Mesendoderm (in vitro differentiated cells): ENCODE results near the gene SHOC1.
"Not testable (repeated sequence)": the region's sequence is repeated elsewhere in the genome, so short reads cannot be mapped to it uniquely, and the experiment has no call there.

ENCODE experiments used
- DNase-seq: peaks from one replicate; pipeline ENCODE4 v3.0.0; 2013
- H2AK5ac ChIP-seq: 2 replicates; pipeline ENCODE4 v1.6.1; 2013; ENCODE audit warnings: low read length, inconsistent platforms
- H2BK120ac ChIP-seq: 2 replicates; pipeline ENCODE4 v1.6.1; 2013; ENCODE audit warnings: low read depth, mild to moderate bottlenecking, low read length, moderate library complexity, mixed read lengths
- H2BK15ac ChIP-seq: replicated peaks from 2 replicates; pipeline ENCODE4 v1.6.1; 2013; ENCODE audit warnings: low read depth, mild to moderate bottlenecking, moderate library complexity
- H2BK5ac ChIP-seq: 2 replicates; pipeline ENCODE4 v1.6.1; 2013; ENCODE audit warnings: low read length, inconsistent platforms
- H3K18ac ChIP-seq: 2 replicates; pipeline ENCODE4 v1.6.1; 2013; ENCODE audit warnings: mild to moderate bottlenecking, low read length, mixed read lengths
- H3K23ac ChIP-seq: one replicate; pipeline ENCODE4 v1.6.1; 2013; ENCODE audit warnings: low read length
- H3K27ac ChIP-seq: 2 replicates; pipeline ENCODE4 v1.5.1; 2013; ENCODE audit warnings: low read depth, mild to moderate bottlenecking, inconsistent platforms, low read length, moderate library complexity
- H3K27me3 ChIP-seq: 2 replicates; pipeline ENCODE4 v1.6.1; 2013; ENCODE audit warnings: low read length, control low read depth, mild to moderate bottlenecking, inconsistent platforms; ENCODE audit not compliant: insufficient read depth, poor library complexity
- H3K36me3 ChIP-seq: 2 replicates; pipeline ENCODE4 v1.6.1; 2013; ENCODE audit warnings: low read length, inconsistent platforms; ENCODE audit not compliant: control insufficient read depth, insufficient read depth
- H3K4ac ChIP-seq: one replicate; pipeline ENCODE4 v1.6.1; 2013; ENCODE audit warnings: low read depth, mild to moderate bottlenecking, low read length, moderate library complexity
- H3K4me1 ChIP-seq: 2 replicates; pipeline ENCODE4 v1.6.1; 2013; ENCODE audit warnings: low read depth, low read length, inconsistent platforms; ENCODE audit not compliant: control insufficient read depth
- H3K4me2 ChIP-seq: 2 replicates; pipeline ENCODE4 v1.6.1; 2013; ENCODE audit warnings: low read length
- H3K4me3 ChIP-seq: 2 replicates; pipeline ENCODE4 v1.5.1; 2013; ENCODE audit warnings: mild to moderate bottlenecking, low read length
- H3K56ac ChIP-seq: one replicate; pipeline ENCODE4 v1.6.1; 2013; ENCODE audit warnings: low read length
- H3K79me1 ChIP-seq: 2 replicates; pipeline ENCODE4 v1.6.1; 2013; ENCODE audit warnings: low read length, inconsistent platforms
- H3K79me2 ChIP-seq: 2 replicates; pipeline ENCODE4 v1.6.1; 2013; ENCODE audit warnings: mild to moderate bottlenecking, low read length; ENCODE audit not compliant: control insufficient read depth, insufficient read depth
- H3K9ac ChIP-seq: 2 replicates; pipeline ENCODE4 v1.6.1; 2013; ENCODE audit warnings: low read length, inconsistent platforms
- H4K5ac ChIP-seq: one replicate; pipeline ENCODE4 v1.6.1; 2013; ENCODE audit warnings: low read length
- H4K8ac ChIP-seq: one replicate; pipeline ENCODE4 v1.6.1; 2013; ENCODE audit warnings: low read depth, mild to moderate bottlenecking, control low read depth, low read length, moderate library complexity
- WGBS: extraction: QIAGEN DNeasy Blood & Tissue Kit; methylation state at CpG from one replicate; pipeline ENCODE4 v1.1.7; 2013; ENCODE audit warnings: low lambda C conversion rate, missing lambda C conversion rate; ENCODE audit not compliant: insufficient coverage; ENCODE audit errors: extremely low coverage; 5-methylcytosine and 5-hydroxymethylcytosine counted together

The SHOC1 gene

GRCh38 chr9:111810908-111811307 lies 16.2 kb upstream of the SHOC1 start:
- H2AK5ac ChIP-seq, result no peak overlapping the region
- H3K9ac ChIP-seq, result no peak overlapping the region
- H2BK120ac ChIP-seq, result no peak overlapping the region
- H3K18ac ChIP-seq, result no peak overlapping the region
- no peaks in the 10 kb centered on the region for H3K79me1 ChIP-seq
- H2BK5ac ChIP-seq, result no peak overlapping the region
- H3K4me3 ChIP-seq, result no peak overlapping the region
- H4K5ac ChIP-seq, result no peak overlapping the region
- H3K23ac ChIP-seq, result no peak overlapping the region
- no peak overlapping the region for H3K27ac ChIP-seq
- H3K4ac ChIP-seq, result no peak overlapping the region
- no peak overlapping the region for H2BK15ac ChIP-seq
- H3K79me2 ChIP-seq, result no peaks in the 10 kb centered on the region
- H3K4me1 ChIP-seq, result no peaks in the 10 kb centered on the region
- H3K36me3 ChIP-seq, result no peaks in the 10 kb centered on the region
- no CpG with 5 or more reads among the region's 4 CpGs for WGBS
- no peak for DNase-seq
- no peaks in the 10 kb centered on the region for H3K27me3 ChIP-seq
- no peak overlapping the region for H4K8ac ChIP-seq
- H3K4me2 ChIP-seq, result no peak overlapping the region
- H3K56ac ChIP-seq, result no peak overlapping the region

DNA sequence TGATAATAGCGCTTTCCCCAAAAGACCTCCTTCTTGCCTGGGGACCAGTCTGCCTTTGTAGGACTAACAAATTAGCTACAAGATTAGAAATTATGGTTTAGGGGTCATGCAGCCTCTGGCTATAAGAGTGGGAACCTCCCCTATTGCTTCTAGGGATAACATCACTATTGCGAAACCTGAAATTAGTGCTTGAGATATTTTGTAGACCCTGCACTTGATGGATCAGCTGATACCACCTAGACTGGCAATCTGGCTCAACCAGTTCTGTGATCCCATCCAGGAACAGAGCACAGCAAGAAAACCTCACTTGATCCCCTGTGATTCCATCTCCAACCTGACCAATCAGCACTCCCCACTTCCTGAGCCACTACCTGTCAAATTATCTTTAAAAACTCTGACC lies 15.7 kb upstream of the SHOC1 start:
- not testable (repeated sequence) for H3K4me2 ChIP-seq, H3K27me3 ChIP-seq, H3K23ac ChIP-seq, H2BK120ac ChIP-seq, H2BK5ac ChIP-seq, H3K79me1 ChIP-seq, H4K8ac ChIP-seq, H3K4me3 ChIP-seq, H3K36me3 ChIP-seq, H3K4ac ChIP-seq, H3K27ac ChIP-seq, H3K9ac ChIP-seq, H3K56ac ChIP-seq, H4K5ac ChIP-seq, H3K4me1 ChIP-seq, H3K18ac ChIP-seq, H3K79me2 ChIP-seq, H2BK15ac ChIP-seq, H2AK5ac ChIP-seq, DNase-seq
- no CpG with 5 or more reads among the region's 2 CpGs for WGBS

GRCh38 chr9:111807197-111807596 lies 12.5 kb upstream of the SHOC1 start:
- Histone ChIP-seq H3K18ac (no peak overlapping the region), H3K27me3 (no peaks in the 10 kb centered on the region), H3K79me2 (no peaks in the 10 kb centered on the region), H3K23ac (no peak overlapping the region), H3K27ac (no peak overlapping the region), H3K4me1 (no peaks in the 10 kb centered on the region), H3K4me3 (no peak overlapping the region), H3K36me3 (no peaks in the 10 kb centered on the region), H3K4me2 (no peak overlapping the region), H2AK5ac (no peak overlapping the region), H3K9ac (no peak overlapping the region), H3K79me1 (no peaks in the 10 kb centered on the region), H2BK120ac (no peak overlapping the region), H2BK5ac (no peak overlapping the region), H4K8ac (no peak overlapping the region), H3K56ac (no peak overlapping the region), H4K5ac (no peak overlapping the region), H3K4ac (no peak overlapping the region), H2BK15ac (no peak overlapping the region)
- no CpG with 5 or more reads among the region's 1 CpG for WGBS
- DNase-seq, result no peak

- WGBS, result no CpG with 5 or more reads among the region's 2 CpGs
- Histone ChIP-seq H3K4ac (no peak overlapping the region), H3K36me3 (no peaks in the 10 kb centered on the region), H3K4me1 (no peaks in the 10 kb centered on the region), H3K79me2 (no peaks in the 10 kb centered on the region), H3K9ac (no peak overlapping the region), H3K56ac (no peak overlapping the region), H3K79me1 (no peaks in the 10 kb centered on the region), H4K5ac (no peak overlapping the region), H3K23ac (no peak overlapping the region), H3K4me3 (no peak overlapping the region), H3K27ac (no peak overlapping the region), H2BK15ac (no peak overlapping the region), H2BK5ac (no peak overlapping the region), H3K27me3 (no peaks in the 10 kb centered on the region), H3K4me2 (no peak overlapping the region), H2AK5ac (no peak overlapping the region), H3K18ac (no peak overlapping the region), H4K8ac (no peak overlapping the region), H2BK120ac (no peak overlapping the region)
- no peak for DNase-seq
These were observed 11.5 kb upstream of the SHOC1 start for GRCh38 chr9:111806259-111806658.

- H4K5ac ChIP-seq, result no peak overlapping the region
- no peak overlapping the region for H3K4me2 ChIP-seq
- no peak overlapping the region for H3K4ac ChIP-seq
- no peak overlapping the region for H2BK5ac ChIP-seq
- H3K79me2 ChIP-seq, result no peaks in the 10 kb centered on the region
- H2AK5ac ChIP-seq, result no peak overlapping the region
- H3K36me3 ChIP-seq, result no peaks in the 10 kb centered on the region
- no peak overlapping the region for H3K56ac ChIP-seq
- WGBS, result no CpG with 5 or more reads among the region's 4 CpGs
- no peak overlapping the region for H3K18ac ChIP-seq
- no peak overlapping the region for H4K8ac ChIP-seq
- H3K4me3 ChIP-seq, result no peak overlapping the region
- no peak overlapping the region for H3K9ac ChIP-seq
- H3K27me3 ChIP-seq, result no peaks in the 10 kb centered on the region
- no peak overlapping the region for H2BK15ac ChIP-seq
- no peaks in the 10 kb centered on the region for H3K79me1 ChIP-seq
- DNase-seq, result no peak
- no peak overlapping the region for H3K23ac ChIP-seq
- H3K27ac ChIP-seq, result no peak overlapping the region
- H3K4me1 ChIP-seq, result no peaks in the 10 kb centered on the region
- H2BK120ac ChIP-seq, result no peak overlapping the region
These were observed 11.1 kb upstream of the SHOC1 start for GRCh38 chr9:111805830-111806241.

DNA sequence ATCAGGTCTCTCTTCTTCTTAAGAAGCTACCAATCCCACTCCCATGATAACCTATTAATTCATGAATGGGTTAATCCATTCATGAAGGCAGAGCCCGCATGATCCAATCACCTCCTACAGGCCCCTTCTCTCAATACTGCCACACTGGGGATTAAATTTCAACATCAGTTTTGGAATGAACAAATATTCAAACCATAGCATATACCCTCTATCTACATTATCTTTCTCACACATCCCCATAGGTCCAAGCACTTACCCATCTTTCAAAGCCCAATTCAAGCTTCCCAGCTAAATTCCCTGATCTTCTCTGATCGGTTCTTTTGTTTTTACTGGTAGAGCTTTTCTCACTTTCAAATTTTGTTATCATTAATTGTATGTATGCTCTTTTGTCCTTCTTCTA lies 10.5 kb upstream of the SHOC1 start:
- no peak overlapping the region for H4K5ac ChIP-seq
- WGBS, result no CpG with 5 or more reads among the region's 2 CpGs
- no peak overlapping the region for H2BK15ac ChIP-seq
- H2AK5ac ChIP-seq, result no peak overlapping the region
- no peak overlapping the region for H2BK120ac ChIP-seq
- H3K27me3 ChIP-seq, result no peaks in the 10 kb centered on the region
- no peak overlapping the region for H3K4me3 ChIP-seq
- no peak overlapping the region for H3K18ac ChIP-seq
- H3K4ac ChIP-seq, result no peak overlapping the region
- no peaks in the 10 kb centered on the region for H3K79me1 ChIP-seq
- no peak overlapping the region for H4K8ac ChIP-seq
- H3K4me1 ChIP-seq, result no peaks in the 10 kb centered on the region
- H3K79me2 ChIP-seq, result no peaks in the 10 kb centered on the region
- H3K4me2 ChIP-seq, result no peak overlapping the region
- H3K56ac ChIP-seq, result no peak overlapping the region
- H3K36me3 ChIP-seq, result no peaks in the 10 kb centered on the region
- H2BK5ac ChIP-seq, result no peak overlapping the region
- DNase-seq, result no peak
- no peak overlapping the region for H3K27ac ChIP-seq
- H3K23ac ChIP-seq, result no peak overlapping the region
- H3K9ac ChIP-seq, result no peak overlapping the region
